GM13977 (cell line): ENCODE results near the gene ATP2C1.

Experiments
- DNase-seq: peaks from one replicate; pipeline ENCODE4 v3.0.0; 2012; ENCODE audit warnings: low spot score
- CTCF ChIP-seq: IDR thresholded peaks from 2 replicates; pipeline ENCODE4 v1.5.1; 2012; ENCODE audit warnings: mild to moderate bottlenecking, control low read depth; ENCODE audit not compliant: insufficient read depth; ENCODE audit errors: extremely low read depth, missing control alignments
- in situ Hi-C: fragments of 300-500 bp; cut with MboI; formaldehyde crosslinking; loops from one replicate; pipeline ENCODE4 v1.12.0; 2022; ENCODE audit warnings: low sequenced_read_pairs, low pct_unique_long_range_greater_than_20kb, mixed read lengths, inconsistent platforms; ENCODE audit not compliant: unreplicated experiment

The ATP2C1 gene

GRCh38 chr3:130915567-130916292 lies 21.8 kb downstream of the ATP2C1 start:
- TF ChIP-seq CTCF, result no peak
- in situ Hi-C loops, result no loop called here
- no peak for DNase-seq

GRCh38 chr3:130916507-130917167 lies 22.8 kb downstream of the ATP2C1 start:
- TF ChIP-seq CTCF, result no peak
- in situ Hi-C loops, result no loop called here
- DNase-seq, result peak; percentile 19

- no peak for TF ChIP-seq CTCF
- DNase-seq, result no peak
- in situ Hi-C loops, result no loop called here
These were observed 24.4 kb downstream of the ATP2C1 start for GRCh38 chr3:130918328-130918727.

GRCh38 chr3:130925628-130926027 lies 31.7 kb downstream of the ATP2C1 start:
- TF ChIP-seq CTCF, result no peak
- no peak for DNase-seq
- in situ Hi-C loops, result no loop called here

- no peak for TF ChIP-seq CTCF
- no peak for DNase-seq
- in situ Hi-C loops, result no loop called here
These were observed 32.6 kb downstream of the ATP2C1 start for GRCh38 chr3:130926504-130926903.

DNA sequence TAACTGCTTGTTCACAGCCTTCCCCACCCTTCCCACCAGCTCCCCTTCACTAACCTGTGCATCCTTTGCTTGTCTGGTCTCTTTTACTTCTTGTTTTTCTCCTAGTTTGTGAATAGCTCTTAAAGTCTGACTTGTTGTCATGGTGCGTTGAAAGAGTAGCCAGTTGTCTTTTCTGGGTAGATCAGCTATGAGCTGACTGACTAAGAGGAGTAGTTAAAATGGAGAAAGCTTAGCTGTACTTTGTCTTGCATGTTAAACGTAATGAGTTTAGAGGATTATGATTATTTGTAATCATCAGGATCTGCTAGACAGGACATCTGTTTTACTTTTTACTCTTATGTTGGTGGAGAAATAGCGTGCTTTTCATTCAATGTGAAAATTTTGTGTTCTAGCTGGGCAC lies 35.9 kb downstream of the ATP2C1 start:
- TF ChIP-seq CTCF, result no peak
- DNase-seq, result no peak
- in situ Hi-C loops, result no loop called here

DNA sequence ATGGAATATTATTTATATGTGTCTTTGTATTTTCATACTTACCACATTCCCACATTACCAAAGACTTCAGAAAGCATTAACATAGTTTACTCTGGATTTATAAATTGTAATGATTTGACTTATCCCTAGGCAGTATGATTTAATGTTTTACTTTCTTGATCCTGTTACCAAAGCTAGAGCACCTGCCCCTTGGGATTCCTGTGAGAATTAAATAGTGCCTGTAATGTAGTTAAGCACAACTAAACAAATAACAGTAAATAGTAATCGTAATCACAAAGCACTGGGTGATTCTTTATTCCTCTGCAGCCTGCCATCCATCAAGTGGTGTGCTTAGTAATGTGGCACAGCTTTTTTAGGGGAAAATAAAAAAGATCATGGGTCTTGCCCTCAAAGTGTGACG lies 39.1 kb downstream of the ATP2C1 start:
- in situ Hi-C loops, result no loop called here
- no peak for DNase-seq
- no peak for TF ChIP-seq CTCF
